Suprapubic skin (tissue), 4 donors: Measurements from ENCODE around the gene TES.

Experiments used
- CTCF ChIP-seq, 2 donors: fragments of 200-600 bp in 1 of 2; fragments of 450-650 bp in 1 of 2; sonication (generic) in 1 of 2; IDR thresholded peaks; one replicate each; pipeline ENCODE4 v1.5.1; 2016 to 2019; ENCODE audit warnings: antibody characterized with exemption in 2 of 2, mild to moderate bottlenecking in 1 of 2, moderate library complexity in 1 of 2
- EP300 ChIP-seq: sonication (generic); formaldehyde crosslinking; IDR thresholded peaks from one replicate; pipeline ENCODE4 v1.6.1; 2017; ENCODE audit warnings: antibody characterized with exemption
- POLR2A ChIP-seq, 2 donors: fragments of 450-650 bp; IDR thresholded peaks; one replicate each; pipeline ENCODE4 v1.6.1; 2017; ENCODE audit warnings: antibody characterized with exemption in 2 of 2, mild to moderate bottlenecking in 2 of 2, moderate library complexity in 2 of 2
- POLR2AphosphoS5 ChIP-seq, 3 donors: sonication (generic); formaldehyde crosslinking; IDR thresholded peaks; one replicate each; pipeline ENCODE4 v1.6.1; 2017; ENCODE audit warnings: antibody characterized with exemption in 3 of 3

- TF ChIP-seq CTCF (IDR thresholded peaks at IDR 0.05) = no peak
- no peak for TF ChIP-seq POLR2A (IDR thresholded peaks at IDR 0.05)
- TF ChIP-seq POLR2AphosphoS5 (IDR thresholded peaks at IDR 0.05) = no peak
- no peak for TF ChIP-seq EP300
Observed at GRCh38 chr7:116197360-116197759, 13.0 kb upstream of the TES start.
